Measurements from ENCODE around the gene AHDC1. TPM values are rescaled to one million over a fixed set of nuclear protein-coding genes. Genes with fewer than 3 reads are reported as not detected.
A peak's percentile ranks its signal among the peaks of the same experiment; 100 is the strongest.

AHDC1 gene
- total and polyA plus RNA-seq, 2 experiments from 2014 or later, result 3.9 to 5.3 TPM

DNA sequence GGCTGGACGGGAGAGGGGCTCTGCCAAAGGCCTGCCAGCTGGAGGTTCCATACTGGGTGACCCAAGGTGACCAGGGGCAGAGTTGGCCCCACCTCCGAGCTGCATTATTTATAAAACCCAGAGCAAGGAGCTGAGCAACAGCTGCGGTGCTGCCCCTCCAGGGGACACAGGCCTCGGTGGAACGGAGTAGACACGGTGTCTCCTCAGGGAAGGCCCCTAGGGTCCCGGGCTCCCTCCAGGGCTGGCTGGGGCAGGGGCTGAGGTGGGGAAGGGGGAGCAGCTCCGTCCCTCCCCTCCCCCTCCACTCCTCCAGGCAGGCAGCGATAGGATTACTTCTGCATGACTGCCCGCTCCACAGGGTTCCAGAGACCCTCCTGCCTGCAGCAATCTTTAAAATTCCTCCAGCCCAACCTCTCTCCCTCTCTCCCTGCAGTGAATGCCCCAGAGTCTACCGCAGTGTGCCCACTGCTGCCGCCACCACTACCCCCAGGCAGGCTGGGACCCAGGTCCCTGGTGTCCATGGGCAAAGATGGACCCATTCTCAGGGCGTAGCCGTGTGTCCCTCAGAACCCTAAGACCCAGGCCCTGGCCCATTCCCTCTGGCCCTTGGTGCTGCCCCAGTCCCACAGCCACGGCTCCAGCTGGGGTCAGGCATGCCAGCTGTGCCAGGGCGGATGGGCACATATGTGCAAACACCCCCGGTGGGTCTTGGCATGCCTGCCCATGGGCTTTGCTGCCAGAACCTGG lies 10.8 kb downstream of the AHDC1 start:
- Histone ChIP-seq H3K27ac (no peak overlapping the region), H3K27me3 (replicated peaks; ENCODE audit: insufficient read depth) (no peaks in the 10 kb centered on the region), H3K9me2 (ENCODE audit: insufficient read depth) (no peaks in the 10 kb centered on the region), H3K4me1 (ENCODE audit: insufficient read depth) (peaks cover 69% of the 10 kb centered on the region), H3K79me2 (ENCODE audit: insufficient read depth) (peaks cover 99% of the 10 kb centered on the region), H3K9me3 (ENCODE audit: low read depth) (no peaks in the 10 kb centered on the region), H3K4me2 (ENCODE audit: unreplicated experiment) (no peak overlapping the region), H3K9ac (no peak overlapping the region), H3K4me3 (no peak overlapping the region), H4K20me1 (ENCODE audit: insufficient read depth) (no peaks in the 10 kb centered on the region), H2AFZ (no peak overlapping the region), H3F3A (ENCODE audit: insufficient read depth) (peaks cover 5% of the 10 kb centered on the region; the same call in 1 of the 2 replicates), H3K36me3 (ENCODE audit: low read depth) (no peaks in the 10 kb centered on the region)
- TF ChIP-seq EZH2 (IDR thresholded peaks at IDR 0.05; ENCODE audit: insufficient read depth, poor library complexity, severe bottlenecking) (no peak), EZH2phosphoT487 (IDR thresholded peaks at IDR 0.05; ENCODE audit: insufficient read depth, low read depth) (no peak)
- in situ Hi-C loops (cut with MboI), result no loop called here
- 78 to 81% methylated on average over 12 to 17 of the region's 17 CpGs for WGBS, 2 experiments (ENCODE audit: low coverage in 1 of 2, low lambda C conversion rate in 2 of 2, missing lambda C conversion rate in 2 of 2)
- no peak for DNase-seq

DNA sequence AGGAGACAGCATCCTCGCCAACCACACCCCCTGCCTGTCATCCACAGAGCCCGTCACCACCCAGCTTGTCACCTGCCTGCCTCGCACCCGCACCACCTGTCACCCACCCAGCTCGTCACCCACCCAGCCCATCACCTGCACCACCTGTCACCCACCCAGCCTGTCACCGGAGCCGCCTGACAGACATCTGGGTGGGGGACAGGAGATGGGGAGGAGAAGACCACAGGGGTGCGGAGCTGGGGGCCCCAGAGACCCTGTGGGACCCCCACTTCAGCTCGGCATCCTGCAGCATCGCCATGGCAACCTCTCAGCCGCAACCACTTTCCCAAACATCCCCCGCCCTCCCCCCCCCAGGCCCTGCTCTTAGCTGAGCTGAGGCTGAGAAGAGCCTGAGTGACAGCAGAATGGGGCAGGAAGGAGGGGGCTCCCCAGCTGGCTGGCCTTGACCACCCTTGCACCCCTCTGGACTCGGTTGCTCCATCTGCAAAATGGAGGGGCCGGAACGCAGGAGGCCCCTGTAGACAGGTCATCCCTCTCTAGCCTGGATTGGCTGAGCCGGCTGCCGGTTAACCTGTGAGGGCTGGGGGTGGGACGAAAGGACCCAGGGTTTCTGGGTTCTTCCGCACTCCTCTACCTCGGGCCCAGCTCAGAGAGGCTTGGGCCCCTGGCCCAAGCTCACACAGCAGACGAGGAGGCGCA lies 11.6 kb downstream of the AHDC1 start:
- Histone ChIP-seq H3K9ac (no peak overlapping the region), H3K27me3 (replicated peaks; ENCODE audit: insufficient read depth) (no peaks in the 10 kb centered on the region), H2AFZ (no peak overlapping the region), H3K4me3 (no peak overlapping the region), H3K9me2 (ENCODE audit: insufficient read depth) (no peaks in the 10 kb centered on the region), H3K4me1 (ENCODE audit: insufficient read depth) (peaks cover 62% of the 10 kb centered on the region), H4K20me1 (ENCODE audit: insufficient read depth) (no peaks in the 10 kb centered on the region; the same call in 1 of the 2 replicates), H3F3A (ENCODE audit: insufficient read depth) (peaks cover 5% of the 10 kb centered on the region; the same call in 1 of the 2 replicates), H3K27ac (no peak overlapping the region), H3K4me2 (ENCODE audit: unreplicated experiment) (no peak overlapping the region), H3K9me3 (ENCODE audit: low read depth) (no peaks in the 10 kb centered on the region), H3K79me2 (ENCODE audit: insufficient read depth) (peaks cover 99% of the 10 kb centered on the region), H3K36me3 (ENCODE audit: low read depth) (no peaks in the 10 kb centered on the region)
- TF ChIP-seq EZH2 (IDR thresholded peaks at IDR 0.05; ENCODE audit: insufficient read depth, poor library complexity, severe bottlenecking) (no peak), EZH2phosphoT487 (IDR thresholded peaks at IDR 0.05; ENCODE audit: insufficient read depth, low read depth) (no peak)
- DNase-seq, result no peak
- in situ Hi-C loops (cut with MboI), result no loop called here
- 87 to 89% methylated on average over 11 to 22 of the region's 22 CpGs for WGBS, 2 experiments (ENCODE audit: low coverage in 1 of 2, low lambda C conversion rate in 2 of 2, missing lambda C conversion rate in 2 of 2)

DNA sequence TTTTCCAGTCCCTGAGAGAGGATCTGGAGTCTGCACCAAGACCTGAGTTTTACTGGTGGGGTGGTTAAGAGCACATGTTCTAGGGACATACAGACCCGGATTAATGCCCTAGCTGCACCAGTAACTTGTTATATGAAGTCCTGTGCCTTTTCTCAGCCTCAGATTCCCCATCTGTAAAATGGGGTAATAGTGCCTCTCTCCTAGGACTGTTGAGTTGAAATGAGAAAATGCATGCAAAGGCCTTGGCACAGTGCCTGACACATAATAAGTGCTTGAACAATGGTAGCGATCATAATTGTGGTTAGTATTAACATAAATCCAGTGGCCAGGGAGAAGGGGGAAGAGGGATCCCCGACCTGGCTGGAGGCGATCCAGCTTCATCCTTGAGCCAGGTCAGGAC lies 12.3 kb downstream of the AHDC1 start:
- Histone ChIP-seq H3K27me3 (replicated peaks; ENCODE audit: insufficient read depth) (no peaks in the 10 kb centered on the region), H3K9ac (no peak overlapping the region), H3K4me2 (ENCODE audit: unreplicated experiment) (no peak overlapping the region), H3F3A (ENCODE audit: insufficient read depth) (peaks cover 5% of the 10 kb centered on the region; the same call in 1 of the 2 replicates), H3K27ac (no peak overlapping the region), H3K4me1 (ENCODE audit: insufficient read depth) (peaks cover 59% of the 10 kb centered on the region), H2AFZ (no peak overlapping the region), H3K79me2 (ENCODE audit: insufficient read depth) (peaks cover 99% of the 10 kb centered on the region), H3K9me2 (ENCODE audit: insufficient read depth) (no peaks in the 10 kb centered on the region), H3K4me3 (no peak overlapping the region), H3K9me3 (ENCODE audit: low read depth) (no peaks in the 10 kb centered on the region), H4K20me1 (ENCODE audit: insufficient read depth) (no peaks in the 10 kb centered on the region; the same call in 1 of the 2 replicates), H3K36me3 (ENCODE audit: low read depth) (no peaks in the 10 kb centered on the region)
- in situ Hi-C loops (cut with MboI), result no loop called here
- TF ChIP-seq EZH2phosphoT487 (IDR thresholded peaks at IDR 0.05; ENCODE audit: insufficient read depth, low read depth) (no peak), EZH2 (IDR thresholded peaks at IDR 0.05; ENCODE audit: insufficient read depth, poor library complexity, severe bottlenecking) (no peak)
- peak; percentile 52 for DNase-seq
- 50 to 57% methylated on average over 4 of the region's 4 CpGs for WGBS, 2 experiments (ENCODE audit: low coverage in 1 of 2, low lambda C conversion rate in 2 of 2, missing lambda C conversion rate in 2 of 2)

DNA sequence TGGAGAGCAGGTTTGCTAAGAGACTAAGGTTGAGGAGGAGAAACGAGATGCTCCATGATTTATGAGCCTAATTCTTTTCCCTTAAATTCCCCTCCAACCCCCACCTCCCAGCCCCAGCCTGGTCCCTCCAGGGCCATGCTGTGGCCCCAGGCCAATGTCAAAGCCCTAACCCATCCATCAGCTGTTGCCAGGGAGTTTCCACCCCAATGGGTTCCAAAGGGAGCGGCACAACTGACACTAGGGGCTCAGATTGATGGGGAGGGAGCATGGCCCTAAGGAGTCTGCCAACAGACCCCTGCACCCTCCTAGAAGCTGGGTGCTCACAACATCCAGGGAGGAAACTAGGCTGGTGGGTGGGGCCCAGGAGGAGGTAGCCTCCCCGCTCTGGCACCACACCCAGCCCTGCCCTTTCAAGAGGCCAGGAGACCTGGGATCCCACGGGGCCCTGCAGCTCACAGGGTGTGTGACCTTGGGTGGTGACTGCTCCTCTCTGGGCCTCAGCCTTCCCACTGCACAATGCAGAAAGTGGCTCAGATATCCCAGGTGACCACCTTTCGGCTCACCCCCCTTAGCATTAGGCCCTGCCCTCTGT lies 12.9 kb downstream of the AHDC1 start:
- peak overlapping the region; percentile 16; the same call in 1 of the 2 replicates for H3K9ac ChIP-seq

More for the DNA sequence above, 12.9 kb downstream of the AHDC1 start:
- Histone ChIP-seq H3K27me3 (replicated peaks; ENCODE audit: insufficient read depth) (no peaks in the 10 kb centered on the region), H3K4me2 (ENCODE audit: unreplicated experiment) (peak overlapping the region; percentile 39), H3K36me3 (ENCODE audit: low read depth) (no peaks in the 10 kb centered on the region), H3K79me2 (ENCODE audit: insufficient read depth) (peaks cover 99% of the 10 kb centered on the region), H3F3A (ENCODE audit: insufficient read depth) (peaks cover 5% of the 10 kb centered on the region; the same call in 1 of the 2 replicates), H4K20me1 (ENCODE audit: insufficient read depth) (no peaks in the 10 kb centered on the region; the same call in 1 of the 2 replicates), H3K9me3 (ENCODE audit: low read depth) (no peaks in the 10 kb centered on the region), H3K4me3 (no peak overlapping the region), H3K9me2 (ENCODE audit: insufficient read depth) (no peaks in the 10 kb centered on the region), H3K4me1 (ENCODE audit: insufficient read depth) (peaks cover 55% of the 10 kb centered on the region), H3K27ac (peak overlapping the region; percentile 19; the same call in 1 of the 2 replicates), H2AFZ (no peak overlapping the region)
- DNase-seq, result no peak
- in situ Hi-C loops (cut with MboI), result no loop called here
- 82 to 86% methylated on average over 5 of the region's 5 CpGs for WGBS, 2 experiments (ENCODE audit: low coverage in 1 of 2, low lambda C conversion rate in 2 of 2, missing lambda C conversion rate in 2 of 2)
- no peak for TF ChIP-seq EZH2phosphoT487 (IDR thresholded peaks at IDR 0.05; ENCODE audit: insufficient read depth, low read depth)
- TF ChIP-seq EZH2 (IDR thresholded peaks at IDR 0.05; ENCODE audit: insufficient read depth, poor library complexity, severe bottlenecking), result no peak
